ENCODE measurements around the gene ELL2.

- TF ChIP-seq CTCF (conservative IDR thresholded peaks at IDR 0.05 in 1 of 2, IDR thresholded peaks at IDR 0.05 in 1 of 2; ENCODE audit: low read depth in 1 of 2, low read length in 2 of 2), result no peak
- TF ChIP-seq EZH2 (IDR thresholded peaks at IDR 0.05; ENCODE audit: low read length, missing control alignments), result no peak
Measured at GRCh38 chr5:95895251-95895650, 66.4 kb downstream of the ELL2 start.

Measured in fibroblast of lung (primary cell).